ENCODE data around the gene KLF6.

GRCh38 chr10:3797750-3798149, 12.7 kb upstream of the KLF6 start:
- no peak for TF ChIP-seq POLR2A (IDR thresholded peaks at IDR 0.05)
- no peak for TF ChIP-seq CTCF (IDR thresholded peaks at IDR 0.05)

Data from right lobe of liver (tissue), 4 donors.